ENCODE results near the gene CCL2.

CCL2 gene

GRCh38 chr17:34236281-34236892, 18.7 kb upstream of the CCL2 start:
- Histone ChIP-seq H3F3A (ENCODE audit: low read depth) (no peaks in the 10 kb centered on the region), H3K36me3 (ENCODE audit: insufficient read depth, low read length) (no peaks in the 10 kb centered on the region), H3K27me3 (ENCODE audit: insufficient read depth, low read length, poor library complexity, severe bottlenecking) (no peaks in the 10 kb centered on the region), H3K9ac (ENCODE audit: low read depth, low read length, poor library complexity, severe bottlenecking) (no peak overlapping the region), H3K4me3 (ENCODE audit: low read length, poor library complexity, severe bottlenecking) (no peak overlapping the region), H3K4me1 (ENCODE audit: insufficient read depth, low read length, poor library complexity, severe bottlenecking) (peaks cover 3% of the 10 kb centered on the region), H3K9me3 (ENCODE audit: insufficient read depth, low read depth, low read length) (no peaks in the 10 kb centered on the region), H4K20me1 (ENCODE audit: insufficient read depth, low read length, poor library complexity, severe bottlenecking) (no peaks in the 10 kb centered on the region), H2AFZ (ENCODE audit: low read length) (no peak overlapping the region), H3K79me2 (ENCODE audit: insufficient read depth, low read length) (no peaks in the 10 kb centered on the region), H3K9me2 (replicated peaks; ENCODE audit: low read depth, low read length) (no peaks in the 10 kb centered on the region), H3K4me2 (ENCODE audit: low read depth, low read length, poor library complexity, severe bottlenecking) (no peak overlapping the region)
- TF ChIP-seq EZH2phosphoT487 (IDR thresholded peaks at IDR 0.05; ENCODE audit: borderline replicate concordance) (no peak), CTCF (conservative IDR thresholded peaks at IDR 0.05; ENCODE audit: low read length) (no peak)

- peaks cover 3% of the 10 kb centered on the region for H3K4me1 ChIP-seq (ENCODE audit: insufficient read depth, low read length, poor library complexity, severe bottlenecking)
- no peak overlapping the region for H3K4me3 ChIP-seq (ENCODE audit: low read length, poor library complexity, severe bottlenecking)
- H3K9me2 ChIP-seq (replicated peaks; ENCODE audit: low read depth, low read length) = no peaks in the 10 kb centered on the region
- H4K20me1 ChIP-seq (ENCODE audit: insufficient read depth, low read length, poor library complexity, severe bottlenecking) = no peaks in the 10 kb centered on the region
- no peak overlapping the region for H3K9ac ChIP-seq (ENCODE audit: low read depth, low read length, poor library complexity, severe bottlenecking)
- H3K9me3 ChIP-seq (ENCODE audit: insufficient read depth, low read depth, low read length) = no peaks in the 10 kb centered on the region
- H3K4me2 ChIP-seq (ENCODE audit: low read depth, low read length, poor library complexity, severe bottlenecking) = no peak overlapping the region
- H3K27me3 ChIP-seq (ENCODE audit: insufficient read depth, low read length, poor library complexity, severe bottlenecking) = no peaks in the 10 kb centered on the region
- H3K79me2 ChIP-seq (ENCODE audit: insufficient read depth, low read length) = no peaks in the 10 kb centered on the region
- H2AFZ ChIP-seq (ENCODE audit: low read length) = no peak overlapping the region
- TF ChIP-seq EZH2phosphoT487 (IDR thresholded peaks at IDR 0.05; ENCODE audit: borderline replicate concordance) (no peak), CTCF (conservative IDR thresholded peaks at IDR 0.05; ENCODE audit: low read length) (no peak)
- H3K36me3 ChIP-seq (ENCODE audit: insufficient read depth, low read length) = no peaks in the 10 kb centered on the region
- H3F3A ChIP-seq (ENCODE audit: low read depth) = no peaks in the 10 kb centered on the region
Measured at GRCh38 chr17:34237458-34237857, 17.6 kb upstream of the CCL2 start.

- Histone ChIP-seq H2AFZ (ENCODE audit: low read length) (no peak overlapping the region), H3K4me3 (ENCODE audit: low read length, poor library complexity, severe bottlenecking) (no peak overlapping the region)
- TF ChIP-seq EZH2phosphoT487 (IDR thresholded peaks at IDR 0.05; ENCODE audit: borderline replicate concordance) (no peak), CTCF (conservative IDR thresholded peaks at IDR 0.05; ENCODE audit: low read length) (no peak)
Measured at GRCh38 chr17:34241062-34241461, 14.0 kb upstream of the CCL2 start.

More at GRCh38 chr17:34241062-34241461, 14.0 kb upstream of the CCL2 start:
- Histone ChIP-seq H3F3A (ENCODE audit: low read depth) (no peaks in the 10 kb centered on the region), H3K9me3 (ENCODE audit: insufficient read depth, low read depth, low read length) (no peaks in the 10 kb centered on the region), H4K20me1 (ENCODE audit: insufficient read depth, low read length, poor library complexity, severe bottlenecking) (no peaks in the 10 kb centered on the region), H3K79me2 (ENCODE audit: insufficient read depth, low read length) (no peaks in the 10 kb centered on the region), H3K9me2 (replicated peaks; ENCODE audit: low read depth, low read length) (no peaks in the 10 kb centered on the region), H3K4me2 (ENCODE audit: low read depth, low read length, poor library complexity, severe bottlenecking) (no peak overlapping the region), H3K4me1 (ENCODE audit: insufficient read depth, low read length, poor library complexity, severe bottlenecking) (peaks cover 3% of the 10 kb centered on the region), H3K9ac (ENCODE audit: low read depth, low read length, poor library complexity, severe bottlenecking) (no peak overlapping the region), H3K27me3 (ENCODE audit: insufficient read depth, low read length, poor library complexity, severe bottlenecking) (no peaks in the 10 kb centered on the region), H3K36me3 (ENCODE audit: insufficient read depth, low read length) (no peaks in the 10 kb centered on the region)
